Measurements from ENCODE around the gene SCEL.
"Not testable (repeated sequence)": the region's sequence is repeated elsewhere in the genome, so short reads cannot be mapped to it uniquely, and the experiment has no call there.

Gene SCEL

DNA sequence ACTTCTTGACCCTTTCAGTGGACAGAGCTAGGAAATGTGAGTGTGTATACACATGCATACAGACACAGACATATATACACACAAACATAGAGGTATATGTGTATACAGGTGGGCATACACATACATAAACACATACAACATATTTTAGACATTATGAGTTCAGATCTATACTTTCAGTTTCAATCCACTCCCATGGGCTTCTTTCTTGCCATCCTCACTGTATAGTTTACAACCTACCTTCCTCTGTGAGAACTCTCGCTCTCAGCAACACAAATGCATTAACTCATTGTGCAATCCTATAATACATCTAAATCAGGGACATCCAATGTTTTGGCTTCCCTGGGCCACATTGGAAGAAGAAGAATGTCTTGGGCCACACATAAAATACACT lies 21.2 kb upstream of the SCEL start:
- Mint-ChIP-seq H3K36me3 (peaks cover 2% of the 10 kb centered on the region), H3K27me3 (no peaks in the 10 kb centered on the region), H3K4me1 (peaks cover 2% of the 10 kb centered on the region), H3K4me3 (no peak overlapping the region), H3K27ac (no peak overlapping the region), H3K9me3 (no peaks in the 10 kb centered on the region)

DNA sequence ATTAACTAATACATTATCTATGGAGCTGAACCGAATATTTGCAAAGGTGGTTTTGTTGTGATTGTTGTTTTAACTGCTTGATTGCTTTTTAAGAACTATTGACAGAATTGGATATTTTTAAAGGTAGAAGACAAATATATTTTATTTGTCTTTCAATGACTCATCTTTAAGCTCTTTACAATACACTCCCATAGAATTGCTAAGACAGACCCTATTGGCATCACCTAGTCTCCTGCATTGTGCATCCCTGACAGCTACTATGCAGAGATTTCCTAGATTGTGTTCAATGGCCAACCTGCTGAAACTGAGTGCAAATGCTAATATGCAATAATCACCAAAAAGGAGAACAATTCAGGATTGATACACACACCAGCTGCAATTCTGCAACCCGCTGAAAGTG lies 19.7 kb upstream of the SCEL start:
- H3K27ac Mint-ChIP-seq, result no peak overlapping the region
- H3K4me1 Mint-ChIP-seq, result no peaks in the 10 kb centered on the region
- no peaks in the 10 kb centered on the region for H3K27me3 Mint-ChIP-seq
- no peak overlapping the region for H3K4me3 Mint-ChIP-seq
- H3K36me3 Mint-ChIP-seq, result no peaks in the 10 kb centered on the region
- no peaks in the 10 kb centered on the region for H3K9me3 Mint-ChIP-seq

DNA sequence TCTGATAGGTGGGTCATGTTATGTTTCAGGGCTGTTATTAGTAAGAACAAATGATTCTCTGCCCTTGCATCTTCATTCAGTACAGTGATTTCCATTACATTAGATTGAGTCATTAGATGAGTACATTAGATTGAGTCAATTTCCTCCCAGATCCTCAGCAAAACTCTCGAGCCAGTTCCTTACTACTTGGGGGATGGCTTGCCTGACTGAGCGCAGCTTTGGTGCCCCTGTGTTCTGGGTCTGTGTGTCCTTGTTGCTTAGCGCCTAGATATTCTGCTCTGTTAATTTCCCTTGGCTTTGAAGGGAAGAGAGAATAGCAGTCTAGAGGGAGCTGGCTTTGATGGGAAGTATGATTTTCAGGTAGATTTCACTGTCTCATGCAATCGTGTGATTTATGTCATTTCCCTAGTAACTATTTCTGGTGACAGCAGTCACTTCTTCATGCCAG lies 19.1 kb upstream of the SCEL start:
- Mint-ChIP-seq H3K36me3 (no peaks in the 10 kb centered on the region), H3K27me3 (no peaks in the 10 kb centered on the region), H3K27ac (no peak overlapping the region), H3K4me1 (no peaks in the 10 kb centered on the region), H3K4me3 (no peak overlapping the region), H3K9me3 (no peaks in the 10 kb centered on the region)

DNA sequence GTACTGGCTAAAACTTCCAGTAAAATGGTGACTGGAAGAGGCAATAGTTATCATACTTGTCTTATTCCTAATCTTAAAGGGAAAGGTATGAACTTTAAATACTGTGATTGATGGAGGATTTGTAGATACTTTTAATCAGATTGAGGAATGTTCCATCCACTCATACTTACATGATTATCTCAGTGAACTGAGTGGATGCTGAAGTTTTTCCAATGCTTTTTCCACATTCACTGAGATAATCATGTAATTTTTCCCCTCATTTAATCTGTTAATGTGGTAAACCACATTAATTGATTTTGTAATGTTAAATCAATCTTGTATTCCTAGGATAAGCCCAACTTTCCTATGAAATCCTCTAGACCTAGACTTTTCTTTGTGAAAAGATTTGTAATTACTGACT lies 17.2 kb upstream of the SCEL start:
- Mint-ChIP-seq H3K27me3 (no peaks in the 10 kb centered on the region), H3K4me3 (no peak overlapping the region), H3K4me1 (no peaks in the 10 kb centered on the region), H3K9me3 (no peaks in the 10 kb centered on the region), H3K36me3 (no peaks in the 10 kb centered on the region), H3K27ac (no peak overlapping the region)

DNA sequence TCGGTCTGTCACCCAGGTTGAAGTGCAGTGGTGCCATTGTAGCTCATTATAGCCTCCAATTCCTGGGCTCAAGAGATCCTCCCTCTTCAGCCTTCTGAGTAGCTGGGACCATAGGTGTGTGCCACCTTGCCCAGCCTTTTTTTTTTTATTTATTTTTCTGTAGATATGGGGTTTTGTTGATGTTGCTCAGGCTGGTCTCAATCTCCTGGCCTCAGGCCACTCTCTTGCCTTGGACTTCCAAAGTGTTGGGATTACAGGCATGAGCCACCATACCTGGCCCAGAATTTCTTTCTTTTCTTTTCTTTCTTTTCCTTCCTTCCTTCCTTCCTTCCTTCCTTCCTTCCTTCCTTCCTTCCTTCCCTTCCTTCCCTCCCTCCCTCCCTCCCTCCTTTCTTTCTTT lies 16.1 kb upstream of the SCEL start:
- not testable (repeated sequence) for H3K36me3 Mint-ChIP-seq, H3K27ac Mint-ChIP-seq, H3K27me3 Mint-ChIP-seq, H3K9me3 Mint-ChIP-seq, H3K4me3 Mint-ChIP-seq, H3K4me1 Mint-ChIP-seq

DNA sequence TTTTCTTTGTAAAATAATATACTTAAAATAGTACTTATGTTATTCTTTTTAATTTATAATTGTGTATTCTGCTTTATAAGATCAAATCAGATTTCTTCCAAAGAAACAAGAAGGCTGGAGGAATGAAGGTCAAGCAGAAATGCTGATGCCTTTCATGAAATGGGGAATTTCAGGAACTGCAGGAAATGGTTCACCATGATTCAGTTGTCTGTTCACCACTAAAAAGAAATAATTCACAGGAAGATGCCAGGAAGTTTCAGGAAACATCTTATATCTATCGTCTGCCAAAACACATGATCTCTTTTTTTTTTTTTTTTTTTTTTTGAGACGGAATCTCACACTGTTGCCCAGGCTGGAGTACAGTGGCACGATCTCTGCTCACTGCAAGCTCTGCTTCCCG lies 15.7 kb upstream of the SCEL start:
- Mint-ChIP-seq H3K36me3 (no peaks in the 10 kb centered on the region), H3K9me3 (no peaks in the 10 kb centered on the region), H3K4me3 (no peak overlapping the region), H3K4me1 (no peaks in the 10 kb centered on the region), H3K27me3 (peaks cover 1% of the 10 kb centered on the region), H3K27ac (no peak overlapping the region)

DNA sequence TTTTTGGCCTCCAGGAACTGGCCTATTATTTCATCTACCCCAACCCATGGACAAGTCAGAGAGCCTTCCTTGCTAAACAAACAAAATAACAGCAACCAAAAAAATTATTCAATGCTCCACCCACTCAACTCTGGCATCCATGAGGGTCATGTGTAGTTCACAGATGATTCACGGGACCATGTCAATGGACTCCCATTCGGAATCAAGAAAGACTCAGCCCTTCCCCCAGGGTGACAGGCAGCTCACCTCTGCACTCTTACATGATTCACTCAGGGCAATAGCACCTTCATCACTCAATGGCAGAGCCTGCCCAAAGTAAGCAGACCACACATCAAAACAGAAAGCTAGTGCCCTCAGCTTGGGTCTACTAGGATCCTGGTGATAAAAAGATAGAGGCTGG lies 14.3 kb upstream of the SCEL start:
- Mint-ChIP-seq H3K27me3 (peaks cover 1% of the 10 kb centered on the region), H3K4me3 (no peak overlapping the region), H3K9me3 (no peaks in the 10 kb centered on the region), H3K27ac (no peak overlapping the region), H3K4me1 (no peaks in the 10 kb centered on the region), H3K36me3 (no peaks in the 10 kb centered on the region)

DNA sequence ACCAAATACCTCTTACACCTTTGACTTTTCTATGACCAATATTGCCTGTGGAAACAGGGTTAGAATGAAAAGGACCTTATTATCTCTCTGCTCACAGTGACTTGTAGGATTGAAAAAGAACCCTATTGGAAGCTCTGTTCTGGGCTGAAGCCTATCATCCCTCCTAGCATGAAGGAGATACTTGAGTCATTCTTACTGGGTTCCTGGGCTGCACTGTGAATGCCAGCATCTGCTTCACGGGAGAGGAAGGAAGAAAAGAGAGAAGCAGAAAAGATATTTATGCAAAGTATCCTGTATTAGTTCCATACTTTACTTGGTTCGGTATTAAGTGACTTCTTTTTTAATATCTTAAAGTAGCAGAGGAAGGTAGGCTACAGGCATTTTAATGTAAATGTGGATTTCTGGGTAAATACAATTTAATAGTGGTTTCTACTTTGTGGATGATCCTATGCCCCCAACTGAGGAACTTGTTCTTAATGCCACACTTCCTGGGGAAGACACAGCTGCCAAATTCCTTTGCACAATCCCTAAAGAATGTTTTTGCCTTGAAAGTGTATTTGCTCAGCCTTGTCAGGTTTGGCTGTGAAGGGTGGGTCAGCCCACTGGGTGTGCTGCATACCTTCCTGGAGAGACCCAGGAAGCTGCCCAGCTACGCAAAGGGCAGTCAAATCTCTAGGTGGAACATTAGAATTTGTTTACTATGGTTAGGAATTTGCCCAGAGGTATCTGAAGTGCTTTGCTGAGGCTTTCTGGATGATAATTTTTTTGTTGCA lies 13.7 kb upstream of the SCEL start:
- Mint-ChIP-seq H3K27ac (no peak overlapping the region), H3K27me3 (peaks cover 1% of the 10 kb centered on the region)

DNA sequence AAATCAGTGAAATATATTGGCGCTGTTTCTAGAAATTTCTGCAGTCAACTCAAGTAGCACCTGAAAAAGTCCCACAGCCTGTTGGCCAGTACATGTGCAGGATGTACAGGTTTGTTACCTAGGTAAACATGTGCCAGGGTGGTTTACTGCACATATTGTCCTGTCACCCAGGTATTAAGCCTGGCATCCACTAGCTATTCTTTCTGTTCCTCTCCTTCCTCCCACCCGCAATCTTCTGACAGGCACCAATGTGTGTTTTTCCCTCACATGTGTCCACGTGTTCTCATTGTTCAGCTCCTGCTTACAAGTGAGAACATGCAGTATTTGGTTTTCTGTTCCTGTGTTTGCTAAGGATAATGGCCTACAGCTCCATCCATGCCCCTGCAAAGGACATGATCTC lies 13.1 kb upstream of the SCEL start:
- Mint-ChIP-seq H3K27ac (no peak overlapping the region), H3K27me3 (peaks cover 1% of the 10 kb centered on the region), H3K9me3 (no peaks in the 10 kb centered on the region), H3K4me3 (no peak overlapping the region), H3K36me3 (no peaks in the 10 kb centered on the region), H3K4me1 (no peaks in the 10 kb centered on the region)

More for the DNA sequence above, 13.7 kb upstream of the SCEL start:
- Mint-ChIP-seq H3K4me1 (no peaks in the 10 kb centered on the region), H3K4me3 (no peak overlapping the region), H3K36me3 (no peaks in the 10 kb centered on the region), H3K9me3 (no peaks in the 10 kb centered on the region)

DNA sequence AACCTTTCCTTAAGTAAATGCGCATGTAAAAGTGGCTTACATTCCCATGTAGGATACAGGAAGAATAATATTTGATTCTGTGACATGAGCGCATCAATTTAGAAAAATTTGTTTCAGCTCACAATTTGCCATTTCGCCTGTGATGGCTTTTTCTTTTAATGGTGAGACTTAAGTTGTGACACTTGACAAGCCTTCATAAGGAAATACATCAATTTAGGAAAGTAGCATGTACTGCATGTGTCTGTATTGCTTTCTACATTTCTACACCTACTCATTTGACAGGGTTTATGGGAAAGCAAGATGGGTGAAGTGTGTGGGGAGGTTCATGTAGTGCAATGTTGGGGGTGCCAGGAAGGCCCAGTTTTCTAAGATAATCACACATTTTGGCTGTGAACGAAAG lies 12.1 kb upstream of the SCEL start:
- Mint-ChIP-seq H3K4me3 (no peak overlapping the region), H3K9me3 (no peaks in the 10 kb centered on the region), H3K27me3 (peaks cover 1% of the 10 kb centered on the region), H3K36me3 (no peaks in the 10 kb centered on the region), H3K4me1 (no peaks in the 10 kb centered on the region), H3K27ac (no peak overlapping the region)

DNA sequence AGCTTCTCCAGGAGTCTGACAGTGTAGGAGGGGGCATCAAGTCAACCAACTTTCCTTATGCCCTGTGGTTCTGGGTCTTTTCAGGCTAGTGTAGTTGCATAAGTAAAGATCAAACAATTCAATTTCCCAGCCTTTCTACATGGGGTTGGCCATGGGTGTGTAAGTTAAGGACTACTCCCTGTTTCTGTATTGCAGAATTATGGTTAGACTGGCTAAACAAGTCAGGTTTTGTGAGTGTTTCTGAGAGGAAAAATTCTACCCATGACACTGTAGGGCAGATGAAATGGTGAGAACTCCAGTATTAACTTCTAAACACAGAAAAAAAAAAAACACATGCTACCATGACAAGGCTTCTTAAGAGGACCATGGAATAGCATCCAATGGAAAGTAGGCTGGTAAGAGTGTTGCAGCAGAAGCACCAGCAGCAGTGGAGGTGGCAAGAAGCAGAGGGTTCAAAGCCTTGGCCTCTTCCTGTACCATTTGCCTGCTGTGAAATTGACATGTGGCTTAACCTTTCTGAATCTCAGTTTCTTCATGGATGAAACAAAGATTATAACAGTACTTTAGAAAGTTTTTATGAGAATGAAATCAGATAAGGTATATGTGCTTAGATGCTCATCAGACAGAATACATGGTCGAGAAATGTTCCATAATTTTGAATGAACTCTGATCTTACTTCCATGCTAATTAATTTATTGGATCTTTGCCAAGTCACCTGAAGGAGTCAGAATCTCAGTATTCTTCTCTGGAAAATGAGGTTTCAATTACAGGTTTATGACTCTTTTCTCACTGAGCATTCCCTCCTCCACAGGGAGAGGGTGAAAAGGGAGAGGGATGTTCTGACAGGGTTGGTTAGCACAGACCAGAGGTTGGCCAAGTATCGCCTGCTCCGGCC lies 11.4 kb upstream of the SCEL start:
- Mint-ChIP-seq H3K4me3 (no peak overlapping the region), H3K27me3 (peaks cover 1% of the 10 kb centered on the region), H3K27ac (no peak overlapping the region), H3K36me3 (no peaks in the 10 kb centered on the region), H3K4me1 (no peaks in the 10 kb centered on the region), H3K9me3 (no peaks in the 10 kb centered on the region)

DNA sequence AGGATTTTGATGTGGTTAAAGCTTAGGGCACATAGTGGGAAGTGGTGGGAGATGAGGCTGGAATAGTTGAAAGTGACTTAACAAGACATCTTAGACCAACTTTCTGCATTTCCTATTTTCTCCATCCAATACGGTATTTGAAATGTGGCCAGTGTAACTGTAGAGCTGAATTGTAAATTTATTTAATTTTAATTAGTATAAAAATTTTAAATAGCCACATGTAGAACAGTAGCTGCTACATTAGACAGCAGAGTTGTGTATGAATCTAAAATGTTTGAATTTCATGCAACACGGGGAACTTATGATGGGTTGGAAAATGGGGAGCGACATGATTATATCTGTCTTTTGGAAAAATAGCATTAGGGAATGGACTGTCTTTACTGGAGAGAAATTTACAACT lies 7.1 kb upstream of the SCEL start:
- H3K27ac Mint-ChIP-seq, result no peak overlapping the region
- H3K36me3 Mint-ChIP-seq, result no peaks in the 10 kb centered on the region
- no peak overlapping the region for H3K4me3 Mint-ChIP-seq
- no peaks in the 10 kb centered on the region for H3K9me3 Mint-ChIP-seq
- H3K27me3 Mint-ChIP-seq, result peaks cover 1% of the 10 kb centered on the region
- H3K4me1 Mint-ChIP-seq, result no peaks in the 10 kb centered on the region

DNA sequence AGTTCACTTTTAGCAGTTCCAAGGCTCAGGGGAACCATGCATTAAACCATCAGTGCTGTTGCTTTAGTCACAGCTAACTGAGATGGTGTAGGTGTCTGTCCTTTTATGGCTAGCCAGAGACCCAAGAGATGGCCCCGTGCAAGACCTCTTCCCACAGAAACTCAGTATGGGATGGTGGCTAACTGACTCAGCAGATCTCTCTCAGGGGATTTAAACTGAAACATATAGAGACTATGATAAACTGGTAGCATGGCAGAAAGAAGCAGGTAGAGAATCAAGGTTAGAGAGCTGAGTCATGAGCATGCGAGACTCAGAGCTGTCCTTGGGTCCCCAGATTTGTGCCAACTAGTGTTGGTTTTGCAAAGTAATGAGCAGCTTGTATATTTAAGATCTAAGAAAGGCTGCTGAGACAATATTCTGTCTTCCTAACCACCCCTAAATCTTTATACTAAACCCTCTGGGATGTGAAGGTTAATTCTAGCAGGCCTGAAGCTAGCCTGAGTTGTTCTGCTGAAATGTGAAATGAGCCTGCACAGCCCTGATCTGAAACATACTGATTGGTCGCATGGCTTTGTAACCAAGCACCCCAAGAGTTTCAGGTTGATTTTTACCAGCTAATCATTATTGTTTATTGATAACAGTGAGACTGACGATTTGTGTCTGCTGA lies 6.5 kb upstream of the SCEL start:
- Mint-ChIP-seq H3K36me3 (no peaks in the 10 kb centered on the region), H3K27me3 (peaks cover under 1% of the 10 kb centered on the region), H3K4me1 (no peaks in the 10 kb centered on the region), H3K4me3 (no peak overlapping the region), H3K27ac (no peak overlapping the region), H3K9me3 (no peaks in the 10 kb centered on the region)

DNA sequence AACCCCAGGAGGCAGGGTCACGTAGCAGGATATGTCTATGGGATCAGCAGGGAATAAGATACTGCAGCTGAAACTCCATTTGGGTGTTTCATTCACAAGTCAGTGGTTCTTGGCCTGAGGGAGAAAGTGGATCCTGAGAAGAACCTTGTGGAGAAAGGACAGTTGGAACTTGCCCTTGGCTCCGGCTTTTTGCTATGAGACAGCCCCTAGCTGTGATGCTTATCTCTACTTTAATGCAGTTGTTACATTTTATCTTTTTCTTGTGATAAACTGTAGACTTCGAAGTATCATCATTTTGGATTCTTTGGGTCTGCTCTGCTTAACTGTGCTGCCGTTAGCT lies 6.0 kb upstream of the SCEL start:
- Mint-ChIP-seq H3K9me3 (no peaks in the 10 kb centered on the region), H3K27me3 (no peaks in the 10 kb centered on the region), H3K36me3 (no peaks in the 10 kb centered on the region), H3K4me1 (no peaks in the 10 kb centered on the region), H3K27ac (no peak overlapping the region), H3K4me3 (no peak overlapping the region)

DNA sequence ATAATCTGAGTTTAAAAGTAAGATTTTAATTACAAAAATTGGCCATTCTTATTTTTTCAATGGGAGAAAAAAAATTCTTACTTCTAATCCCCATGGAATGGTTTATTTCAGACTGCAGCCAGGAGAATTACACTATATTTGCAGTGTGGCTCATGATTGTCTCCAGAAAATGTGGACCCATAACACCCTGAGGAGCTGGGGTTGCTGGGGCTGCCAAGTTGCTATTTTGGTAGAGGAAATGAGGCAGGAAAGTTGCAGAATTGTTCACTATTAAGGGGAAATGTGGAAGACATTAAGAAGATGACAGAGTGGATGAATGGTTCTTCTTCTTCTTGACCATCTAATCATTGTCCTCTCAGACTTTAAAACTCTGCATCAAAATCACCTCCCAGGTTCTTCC lies 4.6 kb upstream of the SCEL start:
- Mint-ChIP-seq H3K27ac (no peak overlapping the region), H3K36me3 (no peaks in the 10 kb centered on the region)

DNA sequence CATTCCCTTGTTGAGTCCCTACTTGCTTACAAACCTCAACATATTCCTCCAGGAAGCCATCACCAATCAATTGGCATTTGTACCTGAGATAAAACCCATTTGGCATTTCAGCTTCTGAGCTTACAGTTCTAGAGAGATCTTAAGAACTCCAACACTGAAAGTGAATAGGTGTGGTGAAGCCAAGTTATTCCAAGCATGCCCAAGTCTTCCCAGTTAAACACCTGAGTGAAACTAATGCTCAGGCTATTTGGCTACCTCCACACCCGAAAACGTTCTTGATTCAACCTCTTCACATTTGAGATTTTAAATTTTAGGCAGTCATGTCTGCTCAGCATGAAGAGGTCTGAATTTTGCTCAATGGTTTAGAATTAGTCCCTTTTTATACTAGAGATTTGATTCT lies 2.5 kb upstream of the SCEL start:
- Mint-ChIP-seq H3K27me3 (peaks cover 4% of the 10 kb centered on the region), H3K4me1 (no peaks in the 10 kb centered on the region), H3K36me3 (no peaks in the 10 kb centered on the region), H3K9me3 (no peaks in the 10 kb centered on the region), H3K4me3 (no peak overlapping the region), H3K27ac (no peak overlapping the region)

More for the DNA sequence above, 4.6 kb upstream of the SCEL start:
- no peaks in the 10 kb centered on the region for H3K27me3 Mint-ChIP-seq
- H3K4me1 Mint-ChIP-seq, result no peaks in the 10 kb centered on the region
- H3K4me3 Mint-ChIP-seq, result no peak overlapping the region
- H3K9me3 Mint-ChIP-seq, result no peaks in the 10 kb centered on the region

Data from activated naive CD4-positive, alpha-beta T cell treated with anti-CD3 and anti-CD28 coated beads, Interleukin-2, amount 50 U/mL, for 24 hours (primary cell).